ENCODE data around the gene ASB15.

DNA sequence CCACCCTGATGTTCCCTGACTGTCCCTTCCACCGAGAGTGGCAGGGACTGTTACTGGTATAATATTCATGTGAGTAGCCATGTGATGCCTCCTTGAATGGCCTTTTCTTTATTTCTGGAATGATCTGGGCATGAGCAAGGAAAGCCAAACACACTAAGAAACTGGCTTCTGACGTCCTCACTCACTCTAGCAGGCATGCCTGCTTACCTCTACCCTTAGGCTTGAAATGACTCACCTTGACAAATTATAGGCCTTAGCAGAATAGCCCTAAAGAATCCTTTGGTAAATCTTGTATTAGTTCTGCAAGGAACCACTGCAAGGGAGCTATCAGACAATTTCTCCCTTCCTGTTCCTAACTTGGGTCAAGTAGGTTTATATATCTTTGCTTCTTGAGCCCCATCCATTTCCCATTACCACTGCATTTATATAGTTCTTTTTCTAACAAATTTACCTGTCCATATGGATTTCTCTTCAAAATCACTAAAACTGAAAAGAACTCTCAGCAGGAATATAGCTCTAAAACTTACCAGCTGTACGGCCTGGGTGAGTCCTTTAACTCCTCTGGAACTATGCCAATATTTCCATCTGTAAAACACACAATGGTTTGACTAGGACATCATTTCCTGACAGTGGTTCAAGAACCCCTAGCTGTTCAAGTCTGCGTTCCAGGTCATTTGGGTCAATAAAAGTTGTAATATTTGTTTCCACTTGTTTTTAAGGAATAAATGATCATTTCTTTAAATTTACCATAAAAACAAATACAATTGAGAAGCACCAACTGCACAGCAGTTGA, 31.0 kb upstream of the ASB15 start:
- TF ChIP-seq, protein P1, sequence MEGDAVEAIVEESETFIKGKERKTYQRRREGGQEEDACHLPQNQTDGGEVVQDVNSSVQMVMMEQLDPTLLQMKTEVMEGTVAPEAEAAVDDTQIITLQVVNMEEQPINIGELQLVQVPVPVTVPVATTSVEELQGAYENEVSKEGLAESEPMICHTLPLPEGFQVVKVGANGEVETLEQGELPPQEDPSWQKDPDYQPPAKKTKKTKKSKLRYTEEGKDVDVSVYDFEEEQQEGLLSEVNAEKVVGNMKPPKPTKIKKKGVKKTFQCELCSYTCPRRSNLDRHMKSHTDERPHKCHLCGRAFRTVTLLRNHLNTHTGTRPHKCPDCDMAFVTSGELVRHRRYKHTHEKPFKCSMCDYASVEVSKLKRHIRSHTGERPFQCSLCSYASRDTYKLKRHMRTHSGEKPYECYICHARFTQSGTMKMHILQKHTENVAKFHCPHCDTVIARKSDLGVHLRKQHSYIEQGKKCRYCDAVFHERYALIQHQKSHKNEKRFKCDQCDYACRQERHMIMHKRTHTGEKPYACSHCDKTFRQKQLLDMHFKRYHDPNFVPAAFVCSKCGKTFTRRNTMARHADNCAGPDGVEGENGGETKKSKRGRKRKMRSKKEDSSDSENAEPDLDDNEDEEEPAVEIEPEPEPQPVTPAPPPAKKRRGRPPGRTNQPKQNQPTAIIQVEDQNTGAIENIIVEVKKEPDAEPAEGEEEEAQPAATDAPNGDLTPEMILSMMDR (IDR thresholded peaks at IDR 0.05), result no peak
- no peak for TF ChIP-seq POLR2A (IDR thresholded peaks at IDR 0.05)

Data from esophagus squamous epithelium (tissue), 4 donors.